GM12891 (cell line): ENCODE results near the gene RYR1.

Experiments used
- DNase-seq: peaks from one replicate; pipeline ENCODE4 v3.0.0; 2011; ENCODE audit warnings: low spot score; ENCODE audit not compliant: insufficient read length
- FAIRE-seq: peaks from 2 replicates; lab custom pipeline; 2011; peaks lifted over from hg19 to GRCh38; lab: Jason Lieb, UNC
- PAX5 ChIP-seq: IDR thresholded peaks from 2 replicates; pipeline ENCODE4 v1.6.1; 2011; ENCODE audit warnings: low read length, moderate library complexity, mild to moderate bottlenecking; ENCODE audit not compliant: insufficient read depth, severe bottlenecking
- POLR2A ChIP-seq: IDR thresholded peaks from 2 replicates; pipeline ENCODE4 v1.6.1; 2011; ENCODE audit warnings: low read depth, low read length, control low read depth
- POLR2AphosphoS5 ChIP-seq: IDR thresholded peaks from 2 replicates; pipeline ENCODE4 v1.6.1; 2011; ENCODE audit warnings: low read depth, low read length, control low read depth
- POU2F2 ChIP-seq: IDR thresholded peaks from 2 replicates; pipeline ENCODE4 v1.6.1; 2011; ENCODE audit warnings: low read depth, mild to moderate bottlenecking, control low read depth, low read length, moderate library complexity
- SPI1 ChIP-seq: IDR thresholded peaks from 2 replicates; pipeline ENCODE4 v1.6.1; 2011; ENCODE audit warnings: low read depth, low read length, control low read depth
- TAF1 ChIP-seq: IDR thresholded peaks from 2 replicates; pipeline ENCODE4 v1.6.1; 2011; ENCODE audit warnings: low read depth, low read length, control low read depth

RYR1 gene

GRCh38 chr19:38519168-38519567, 85.7 kb downstream of the RYR1 start:
- TF ChIP-seq TAF1 (no peak), PAX5 (no peak), SPI1 (no peak), POU2F2 (no peak)
- FAIRE-seq (no peak), DNase-seq (no peak)

GRCh38 chr19:38519988-38520387, 86.5 kb downstream of the RYR1 start:
- TF ChIP-seq SPI1 (no peak), POLR2A (no peak), POU2F2 (no peak), POLR2AphosphoS5 (no peak), PAX5 (no peak), TAF1 (no peak)
- no peak for FAIRE-seq
- DNase-seq, result no peak

GRCh38 chr19:38522915-38523314, 89.4 kb downstream of the RYR1 start:
- FAIRE-seq (no peak), DNase-seq (no peak)
- TF ChIP-seq PAX5 (no peak), TAF1 (no peak), POLR2A (no peak), POU2F2 (no peak), SPI1 (no peak), POLR2AphosphoS5 (no peak)

GRCh38 chr19:38523319-38523718, 89.8 kb downstream of the RYR1 start:
- FAIRE-seq (no peak), DNase-seq (no peak)
- TF ChIP-seq TAF1 (no peak), PAX5 (no peak), POU2F2 (no peak), POLR2AphosphoS5 (no peak), POLR2A (no peak), SPI1 (no peak)

- DNase-seq (no peak), FAIRE-seq (no peak)
- TF ChIP-seq POLR2AphosphoS5, result no peak
- TF ChIP-seq PAX5, result no peak
- no peak for TF ChIP-seq POLR2A
- TF ChIP-seq TAF1, result no peak
- no peak for TF ChIP-seq SPI1
- no peak for TF ChIP-seq POU2F2
These were observed 90.9 kb downstream of the RYR1 start for GRCh38 chr19:38524369-38524768.

GRCh38 chr19:38524994-38525634, 91.6 kb downstream of the RYR1 start:
- DNase-seq (no peak), FAIRE-seq (no peak)
- TF ChIP-seq TAF1 (no peak), POU2F2 (no peak), POLR2A (no peak), PAX5 (no peak), POLR2AphosphoS5 (no peak), SPI1 (no peak)

GRCh38 chr19:38526430-38526829, 92.9 kb downstream of the RYR1 start:
- FAIRE-seq (no peak), DNase-seq (no peak)
- TF ChIP-seq PAX5 (no peak), SPI1 (no peak), POLR2A (no peak), TAF1 (no peak), POU2F2 (no peak), POLR2AphosphoS5 (no peak)

GRCh38 chr19:38527466-38528136, 94.1 kb downstream of the RYR1 start:
- no peak for DNase-seq
- TF ChIP-seq POU2F2, result no peak
- no peak for TF ChIP-seq PAX5
- no peak for TF ChIP-seq SPI1
- no peak for FAIRE-seq

GRCh38 chr19:38528213-38528755, 94.8 kb downstream of the RYR1 start:
- no peak for FAIRE-seq

GRCh38 chr19:38528931-38529330, 95.4 kb downstream of the RYR1 start:
- DNase-seq (no peak), FAIRE-seq (no peak)
- TF ChIP-seq SPI1 (no peak), POU2F2 (no peak), TAF1 (no peak), POLR2A (no peak), PAX5 (no peak), POLR2AphosphoS5 (no peak)

More at GRCh38 chr19:38528213-38528755, 94.8 kb downstream of the RYR1 start:
- TF ChIP-seq POLR2A, result no peak
- TF ChIP-seq SPI1, result no peak
- TF ChIP-seq POLR2AphosphoS5, result no peak
- no peak for TF ChIP-seq PAX5
- TF ChIP-seq TAF1, result no peak
- TF ChIP-seq POU2F2, result no peak
- DNase-seq, result no peak
